ENCODE data around the gene CTBP2. TPM values are rescaled to one million over a fixed set of nuclear protein-coding genes. Genes with fewer than 3 reads are reported as not detected.

CTBP2 gene
- polyA plus RNA-seq, 6 donors from 2014 or later: 0.11 to 2.1 (median 0.40) TPM; not detected in 1

- H3K36me3 Mint-ChIP-seq: peaks cover 0 to 5% of the 10 kb centered on the region in 2 donors
- H3K4me3 Mint-ChIP-seq: no peak overlapping the region
- H3K27me3 Mint-ChIP-seq: peaks cover 52 to 70% (median 62%) of the 10 kb centered on the region in 3 donors
- peaks cover 10 to 36% (median 30%) of the 10 kb centered on the region in 3 donors for H3K4me1 Mint-ChIP-seq
- H3K9me3 Mint-ChIP-seq: no peaks in the 10 kb centered on the region
- DNase-seq (no peak), ATAC-seq (ENCODE audit: low read depth in 2 of 2) (no peak)
- peak overlapping the region in 1 of 6 donors; percentile 16 for H3K27ac Mint-ChIP-seq
Measured at GRCh38 chr10:125142946-125143345, 17.4 kb downstream of the CTBP2 start.

- H3K4me1 Mint-ChIP-seq: peaks cover 6 to 31% (median 25%) of the 10 kb centered on the region in 3 donors
- H3K27me3 Mint-ChIP-seq: peaks cover 50 to 65% (median 57%) of the 10 kb centered on the region in 3 donors
- H3K4me3 Mint-ChIP-seq: no peak overlapping the region
- DNase-seq (no peak), ATAC-seq (ENCODE audit: low read depth in 2 of 2) (no peak)
- H3K36me3 Mint-ChIP-seq: no peaks in the 10 kb centered on the region
- no peak overlapping the region for H3K27ac Mint-ChIP-seq
- no peaks in the 10 kb centered on the region for H3K9me3 Mint-ChIP-seq
Measured at GRCh38 chr10:125141860-125142484, 18.4 kb downstream of the CTBP2 start.

- peaks cover 6 to 24% (median 19%) of the 10 kb centered on the region in 3 donors for H3K4me1 Mint-ChIP-seq
- DNase-seq (no peak), ATAC-seq (ENCODE audit: low read depth in 2 of 2) (no peak)
- peaks cover 49 to 58% (median 56%) of the 10 kb centered on the region in 3 donors for H3K27me3 Mint-ChIP-seq
- H3K27ac Mint-ChIP-seq: no peak overlapping the region
- no peaks in the 10 kb centered on the region for H3K36me3 Mint-ChIP-seq
- H3K4me3 Mint-ChIP-seq: no peak overlapping the region
- no peaks in the 10 kb centered on the region for H3K9me3 Mint-ChIP-seq
Measured at GRCh38 chr10:125141150-125141859, 19.1 kb downstream of the CTBP2 start.

GRCh38 chr10:125140151-125140550, 20.2 kb downstream of the CTBP2 start:
- no peaks in the 10 kb centered on the region for H3K9me3 Mint-ChIP-seq
- H3K4me3 Mint-ChIP-seq: no peak overlapping the region
- ATAC-seq (ENCODE audit: low read depth in 2 of 2) (no peak), DNase-seq (no peak)
- peaks cover 49 to 58% (median 56%) of the 10 kb centered on the region in 3 donors for H3K27me3 Mint-ChIP-seq
- H3K27ac Mint-ChIP-seq: no peak overlapping the region
- H3K4me1 Mint-ChIP-seq: peaks cover 6 to 16% (median 16%) of the 10 kb centered on the region in 3 donors
- H3K36me3 Mint-ChIP-seq: no peaks in the 10 kb centered on the region

GRCh38 chr10:125137601-125138438, 22.5 kb downstream of the CTBP2 start:
- Mint-ChIP-seq H3K36me3 (no peaks in the 10 kb centered on the region), H3K4me1 (no peaks in the 10 kb centered on the region), H3K4me3 (no peak overlapping the region), H3K9me3 (no peaks in the 10 kb centered on the region), H3K27me3 (peaks cover 43 to 56% (median 53%) of the 10 kb centered on the region in 3 donors), H3K27ac (peak overlapping the region in 2 of 6 donors; percentile 43 to 56)
- ATAC-seq (ENCODE audit: low read depth in 2 of 2) (no peak), DNase-seq (no peak)

- no peak overlapping the region for H3K27ac Mint-ChIP-seq
- DNase-seq (no peak), ATAC-seq (ENCODE audit: low read depth in 2 of 2) (no peak)
- H3K36me3 Mint-ChIP-seq: peaks cover 0 to 6% of the 10 kb centered on the region in 2 donors
- peaks cover 36 to 45% (median 41%) of the 10 kb centered on the region in 3 donors for H3K27me3 Mint-ChIP-seq
- no peaks in the 10 kb centered on the region for H3K4me1 Mint-ChIP-seq
- peaks cover 0 to 10% (median 0%) of the 10 kb centered on the region in 7 donors for H3K9me3 Mint-ChIP-seq
- no peak overlapping the region for H3K4me3 Mint-ChIP-seq
Measured at GRCh38 chr10:125136087-125136486, 24.3 kb downstream of the CTBP2 start.

- H3K36me3 Mint-ChIP-seq: peaks cover 0 to 6% of the 10 kb centered on the region in 2 donors
- H3K27ac Mint-ChIP-seq: peak overlapping the region in 1 of 6 donors; percentile 88
- H3K4me3 Mint-ChIP-seq: no peak overlapping the region
- DNase-seq (no peak), ATAC-seq (ENCODE audit: low read depth in 2 of 2) (no peak)
- peaks cover 0 to 14% (median 2%) of the 10 kb centered on the region in 7 donors for H3K9me3 Mint-ChIP-seq
- H3K4me1 Mint-ChIP-seq: no peaks in the 10 kb centered on the region
- peaks cover 39 to 45% (median 43%) of the 10 kb centered on the region in 3 donors for H3K27me3 Mint-ChIP-seq
Measured at GRCh38 chr10:125135771-125136035, 24.7 kb downstream of the CTBP2 start.

- DNase-seq (no peak), ATAC-seq (ENCODE audit: low read depth in 2 of 2) (no peak)
- Mint-ChIP-seq H3K27ac (peak overlapping the region in 2 of 6 donors; percentile 47 to 88), H3K36me3 (peaks cover 0 to 6% of the 10 kb centered on the region in 2 donors), H3K9me3 (peaks cover 0 to 15% (median 3%) of the 10 kb centered on the region in 7 donors), H3K4me1 (no peaks in the 10 kb centered on the region), H3K27me3 (peaks cover 40 to 45% (median 45%) of the 10 kb centered on the region in 3 donors), H3K4me3 (peak overlapping the region in 1 of 8 donors; percentile 47)
Measured at GRCh38 chr10:125134916-125135770, 25.2 kb downstream of the CTBP2 start.

GRCh38 chr10:125134483-125134848, 25.9 kb downstream of the CTBP2 start:
- Mint-ChIP-seq H3K4me1 (no peaks in the 10 kb centered on the region), H3K27ac (no peak overlapping the region), H3K4me3 (no peak overlapping the region), H3K36me3 (peaks cover 0 to 6% of the 10 kb centered on the region in 2 donors), H3K27me3 (peaks cover 40 to 45% (median 45%) of the 10 kb centered on the region in 3 donors), H3K9me3 (peaks cover 0 to 15% (median 3%) of the 10 kb centered on the region in 7 donors)
- ATAC-seq (ENCODE audit: low read depth in 2 of 2): no peak
- DNase-seq: no peak

GRCh38 chr10:125133696-125134482, 26.5 kb downstream of the CTBP2 start:
- DNase-seq: no peak
- H3K36me3 Mint-ChIP-seq: peaks cover 0 to 6% of the 10 kb centered on the region in 2 donors
- no peak overlapping the region for H3K27ac Mint-ChIP-seq

GRCh38 chr10:125132344-125132743, 28.0 kb downstream of the CTBP2 start:
- Mint-ChIP-seq H3K36me3 (peaks cover 0 to 6% of the 10 kb centered on the region in 2 donors), H3K4me1 (no peaks in the 10 kb centered on the region), H3K27ac (peak overlapping the region in 1 of 6 donors; percentile 8), H3K9me3 (peaks cover 0 to 15% (median 3%) of the 10 kb centered on the region in 7 donors), H3K4me3 (no peak overlapping the region), H3K27me3 (peaks cover 29 to 32% (median 30%) of the 10 kb centered on the region in 3 donors)
- ATAC-seq (ENCODE audit: low read depth in 2 of 2) (no peak), DNase-seq (no peak)

More at GRCh38 chr10:125133696-125134482, 26.5 kb downstream of the CTBP2 start:
- H3K27me3 Mint-ChIP-seq: peaks cover 37 to 44% (median 44%) of the 10 kb centered on the region in 3 donors
- peaks cover 0 to 15% (median 3%) of the 10 kb centered on the region in 7 donors for H3K9me3 Mint-ChIP-seq
- ATAC-seq (ENCODE audit: low read depth in 2 of 2): no peak
- H3K4me3 Mint-ChIP-seq: no peak overlapping the region
- H3K4me1 Mint-ChIP-seq: no peaks in the 10 kb centered on the region

GRCh38 chr10:125130916-125131315, 29.4 kb downstream of the CTBP2 start:
- DNase-seq: no peak
- peak overlapping the region in 1 of 6 donors; percentile 52 for H3K27ac Mint-ChIP-seq
- peaks cover 0 to 6% of the 10 kb centered on the region in 2 donors for H3K36me3 Mint-ChIP-seq
- no peak overlapping the region for H3K4me3 Mint-ChIP-seq
- ATAC-seq (ENCODE audit: low read depth in 2 of 2): no peak
- H3K4me1 Mint-ChIP-seq: no peaks in the 10 kb centered on the region
- H3K27me3 Mint-ChIP-seq: peaks cover 22 to 29% (median 25%) of the 10 kb centered on the region in 3 donors
- peaks cover 0 to 15% (median 3%) of the 10 kb centered on the region in 7 donors for H3K9me3 Mint-ChIP-seq
